Measurements from ENCODE around the gene CRIP2.

The CRIP2 gene

DNA sequence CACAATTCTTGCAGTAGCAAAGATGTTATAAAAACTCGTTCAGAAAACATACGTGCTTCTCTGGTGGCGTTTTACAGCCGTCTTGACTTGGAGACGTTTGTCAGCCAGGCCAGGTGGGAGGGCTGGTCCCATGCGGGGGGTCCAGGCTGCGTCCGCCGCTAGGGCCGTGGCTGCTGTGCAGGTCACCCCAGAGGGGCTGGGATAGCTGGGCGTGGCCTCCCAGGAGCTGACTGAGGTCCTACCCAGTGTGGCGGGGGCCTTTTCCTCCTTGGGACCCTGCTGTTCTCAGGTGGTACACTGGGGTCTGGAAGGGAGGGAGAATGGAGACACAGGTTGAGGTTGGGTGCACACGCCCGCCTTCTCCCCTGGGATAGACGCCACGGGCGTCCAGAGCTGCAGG is 29.8 kb upstream of the CRIP2 start:
- no peak for DNase-seq (ENCODE audit: low read depth)

DNA sequence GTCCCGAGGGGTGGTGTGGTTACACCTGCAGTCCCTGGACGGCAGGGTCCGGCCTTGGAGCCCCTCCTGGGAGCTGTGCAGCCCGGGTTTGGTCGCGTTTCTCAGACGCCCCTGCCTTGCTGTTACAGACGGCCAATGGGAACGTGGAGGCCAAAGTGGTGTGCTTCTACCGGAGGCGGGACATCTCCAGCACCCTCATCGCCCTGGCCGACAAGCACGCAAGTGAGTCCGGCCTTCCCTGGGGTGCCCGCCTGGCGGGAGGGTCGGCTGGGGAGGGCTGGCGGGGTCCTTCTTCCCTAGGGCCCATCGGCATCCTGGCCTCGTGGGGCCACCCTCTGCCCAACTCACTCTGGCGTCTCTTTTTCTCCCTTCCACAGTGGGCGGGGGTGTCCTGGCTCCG is 29.3 kb upstream of the CRIP2 start:
- no peak for DNase-seq (ENCODE audit: low read depth)

DNA sequence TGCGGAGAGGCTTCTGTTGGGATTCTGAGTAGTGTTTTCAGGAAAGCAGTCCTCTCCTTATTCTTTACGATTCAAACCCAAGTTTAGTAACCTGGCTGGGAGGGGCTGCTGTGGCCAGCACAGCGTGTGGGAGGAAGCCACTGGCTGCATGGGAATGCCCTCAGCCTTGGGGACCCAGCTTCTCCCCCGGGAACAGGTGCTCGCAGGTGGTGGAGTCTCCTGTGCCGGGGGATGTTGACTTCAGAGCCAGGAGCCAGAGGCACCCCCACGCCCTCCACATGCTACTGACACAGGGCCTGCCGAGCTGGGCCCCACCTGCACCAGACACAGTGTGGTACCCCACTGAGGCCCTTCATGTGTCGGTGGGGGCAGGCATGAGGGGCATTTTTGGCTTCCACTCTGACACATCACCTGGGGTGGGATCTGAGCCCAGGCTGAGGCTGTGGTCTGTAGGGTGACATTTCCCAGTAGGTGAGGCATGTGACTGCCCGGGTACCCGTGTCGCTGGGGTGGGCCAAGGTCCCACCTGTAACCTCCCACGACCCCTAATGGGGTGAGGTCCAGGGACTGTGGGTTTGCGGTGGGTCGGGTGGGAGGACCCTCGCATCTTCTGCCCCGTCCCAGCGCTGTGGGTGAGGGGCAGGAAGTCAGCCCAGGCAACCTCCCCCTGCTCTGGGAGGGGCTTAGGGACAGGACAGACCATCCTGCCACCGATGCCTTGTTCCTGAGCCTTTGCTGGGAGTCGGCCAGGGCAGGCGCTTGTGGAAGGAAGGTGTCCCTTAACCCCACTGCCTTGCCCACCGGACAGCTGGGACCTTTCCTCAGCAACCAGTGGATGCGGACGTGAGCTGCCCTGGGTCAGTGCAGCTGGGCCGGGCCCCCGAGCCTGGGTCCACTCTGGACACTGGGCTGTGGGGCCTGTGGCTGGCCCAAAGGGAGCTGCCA is 28.4 kb upstream of the CRIP2 start:
- DNase-seq (ENCODE audit: low read depth): no peak

GRCh38 chr14:105446971-105447370 is 27.6 kb upstream of the CRIP2 start:
- no peak for DNase-seq (ENCODE audit: low read depth)

GRCh38 chr14:105447651-105448640 is 26.7 kb upstream of the CRIP2 start:
- DNase-seq (ENCODE audit: low read depth): no peak

DNA sequence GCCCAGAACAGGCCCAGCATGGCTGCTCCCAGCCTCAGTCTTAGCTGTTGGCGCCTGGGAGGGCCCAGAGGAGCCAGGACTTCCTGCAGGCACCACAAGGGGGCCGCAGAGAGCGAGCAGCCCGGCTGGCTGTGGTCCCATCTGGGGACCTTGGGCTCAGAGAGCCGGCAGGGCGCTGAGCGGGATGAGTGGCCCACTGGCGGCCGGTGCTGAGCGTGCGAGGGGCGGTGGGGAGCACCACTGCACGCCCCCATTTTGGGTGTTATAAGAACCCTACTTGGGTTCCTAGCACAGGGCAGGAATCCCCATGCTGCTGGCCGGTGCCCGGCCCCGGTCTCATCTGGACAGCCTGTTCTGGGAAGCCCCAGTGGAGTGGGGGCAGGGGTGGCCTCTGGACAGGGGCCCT is 25.9 kb upstream of the CRIP2 start:
- DNase-seq (ENCODE audit: low read depth): peak; percentile 27

DNA sequence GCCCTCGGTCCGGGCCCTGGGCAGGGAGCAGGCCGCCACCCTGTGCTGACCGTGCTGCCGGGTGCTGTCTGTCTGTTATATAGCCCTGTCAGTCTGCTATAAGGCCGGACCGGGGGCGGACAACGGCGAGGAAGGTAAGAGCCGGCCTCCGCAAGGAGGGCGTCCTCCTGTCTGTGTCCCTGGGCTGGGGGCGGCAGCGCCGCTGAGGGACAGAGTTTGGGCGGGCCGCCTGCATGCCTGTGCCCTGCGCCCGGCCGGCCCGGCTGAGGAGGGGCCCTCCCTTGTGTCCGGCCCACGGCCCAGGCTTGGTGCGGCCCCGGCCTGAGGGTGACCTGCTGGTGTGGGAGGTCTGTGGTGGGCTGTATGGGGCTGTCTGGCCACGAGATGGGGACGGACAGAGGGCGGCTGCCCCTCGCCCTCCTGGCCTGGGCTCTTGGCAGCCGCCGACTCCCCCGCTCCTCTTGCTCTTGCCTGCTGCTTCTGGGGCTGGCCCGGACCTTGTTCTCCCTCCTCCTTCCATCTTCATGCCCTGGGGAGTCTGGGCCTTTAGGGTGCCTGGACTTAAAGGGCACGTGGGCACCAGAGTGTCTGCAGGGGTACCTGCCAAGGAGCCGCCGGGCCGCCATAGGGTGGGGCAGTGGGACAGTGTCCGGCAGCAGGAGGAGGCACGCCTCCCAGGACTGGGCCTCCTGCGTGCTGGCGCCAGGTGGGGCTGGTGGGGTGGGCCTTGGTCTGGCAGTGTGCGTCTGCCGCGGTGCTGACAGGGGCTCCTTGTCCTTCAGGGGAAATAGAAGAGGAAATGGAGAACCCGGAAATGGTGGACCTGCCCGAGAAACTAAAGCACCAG is 25.1 kb upstream of the CRIP2 start:
- DNase-seq (ENCODE audit: low read depth): no peak

- DNase-seq (ENCODE audit: low read depth): no peak
Observed at GRCh38 chr14:105450123-105450505, 24.5 kb upstream of the CRIP2 start.

DNA sequence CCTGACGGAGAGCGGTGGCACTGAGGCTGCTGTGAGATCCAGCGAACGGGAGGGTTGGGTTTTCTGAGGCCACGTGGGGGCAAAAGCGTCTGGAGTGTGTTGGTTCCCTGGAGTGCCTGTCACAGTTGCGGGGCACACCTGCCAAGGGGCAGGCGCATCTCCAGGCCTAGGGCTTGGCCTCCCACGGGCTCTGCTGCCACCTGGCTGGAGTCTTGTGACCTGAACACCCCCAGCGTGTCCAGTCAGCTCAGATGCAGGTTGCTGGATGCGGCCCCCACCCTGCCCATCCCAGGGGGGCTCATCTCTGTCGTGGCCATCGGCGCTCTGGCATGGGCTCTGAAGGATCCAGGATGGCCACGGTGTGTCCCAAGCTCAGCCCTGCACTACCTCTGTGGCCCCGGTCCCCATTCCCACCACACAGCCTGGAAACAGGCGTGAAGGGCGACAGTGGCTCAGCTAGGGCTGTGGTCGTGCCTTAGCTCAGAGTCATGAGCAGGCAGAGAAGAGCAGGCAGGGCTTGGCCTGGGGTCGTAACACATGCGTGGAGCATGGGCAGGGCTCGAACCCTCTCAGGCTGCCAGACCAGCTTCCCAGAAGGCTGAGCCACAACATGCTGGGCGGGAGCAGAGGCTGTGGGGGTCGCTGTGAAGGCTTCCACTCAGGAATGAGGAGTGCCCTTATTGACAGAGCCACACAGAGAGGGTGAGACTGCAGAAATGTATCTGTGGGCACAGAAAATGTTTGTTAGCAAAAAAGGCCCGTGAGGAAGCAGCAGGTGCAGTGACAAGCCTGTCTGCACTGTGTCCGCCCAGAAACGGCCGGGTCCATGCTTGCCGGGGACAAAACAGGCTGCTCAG is 23.5 kb upstream of the CRIP2 start:
- no peak for DNase-seq (ENCODE audit: low read depth)

- DNase-seq (ENCODE audit: low read depth): no peak
Observed at GRCh38 chr14:105452963-105453362, 21.7 kb upstream of the CRIP2 start.

DNA sequence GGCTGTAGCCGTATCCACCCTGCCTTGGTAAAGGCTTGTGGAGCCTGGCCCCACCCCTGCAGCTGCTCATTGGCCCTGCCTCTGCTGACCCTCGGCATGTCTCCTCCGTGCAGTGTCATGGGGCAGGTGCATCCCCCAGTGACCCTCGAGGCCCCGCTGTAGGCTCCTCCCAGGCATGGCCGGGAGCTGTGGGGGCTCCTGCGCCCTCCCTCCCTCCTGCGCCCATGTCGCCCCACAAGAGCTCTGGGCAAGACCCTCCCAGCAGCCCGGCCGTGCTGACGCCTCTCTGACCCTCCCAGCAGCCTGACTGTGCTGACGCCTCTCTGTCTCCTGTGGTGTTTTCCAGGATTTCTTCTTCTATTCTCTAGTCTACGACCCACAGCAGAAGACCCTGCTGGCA is 20.8 kb upstream of the CRIP2 start:
- no peak for DNase-seq (ENCODE audit: low read depth)

GRCh38 chr14:105455086-105455640 is 19.5 kb upstream of the CRIP2 start:
- no peak for DNase-seq (ENCODE audit: low read depth)

GRCh38 chr14:105455766-105456660 is 18.6 kb upstream of the CRIP2 start:
- DNase-seq (ENCODE audit: low read depth): no peak

- DNase-seq (ENCODE audit: low read depth): no peak
Observed at GRCh38 chr14:105456736-105457617, 17.6 kb upstream of the CRIP2 start.

DNA sequence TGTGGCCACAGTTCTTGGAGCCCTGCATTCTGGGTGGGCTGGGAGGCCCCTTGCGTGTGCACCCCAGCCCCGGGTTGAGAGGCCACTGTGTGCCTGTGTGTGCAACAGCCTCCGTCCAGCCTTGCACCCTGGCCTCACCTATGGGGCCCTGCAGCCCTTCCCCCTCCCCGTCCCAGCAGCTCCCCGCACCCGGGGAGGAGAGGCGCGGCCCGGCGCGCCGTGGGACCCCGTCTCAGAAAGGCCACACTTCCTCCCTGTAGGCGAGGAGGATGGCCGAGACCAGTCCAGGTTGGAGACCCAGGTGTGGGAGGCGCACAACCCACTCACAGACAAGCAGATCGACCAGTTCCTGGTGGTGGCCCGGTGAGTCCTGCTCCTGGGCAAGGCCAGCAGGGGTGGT is 16.6 kb upstream of the CRIP2 start:
- DNase-seq (ENCODE audit: low read depth): no peak

DNA sequence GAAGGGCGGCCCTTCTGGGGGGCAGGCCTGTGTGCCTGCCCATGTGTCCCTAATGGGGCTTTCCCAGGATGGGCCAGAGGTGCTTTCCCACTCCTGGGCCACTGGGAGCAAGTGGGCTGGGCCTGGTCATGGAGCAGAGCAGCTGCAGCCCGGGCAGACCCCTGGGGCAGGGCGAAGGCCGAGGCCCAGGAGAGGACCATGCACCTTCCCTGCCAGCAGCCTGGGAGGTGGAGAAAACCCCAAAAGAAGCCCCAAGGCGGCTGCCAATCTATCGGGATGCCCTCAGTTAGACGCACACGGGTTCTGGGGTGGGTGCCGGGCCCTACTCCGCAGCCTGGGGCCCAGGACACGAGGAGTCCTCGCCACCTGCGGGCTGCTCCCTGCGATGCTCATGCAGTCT is 16.1 kb upstream of the CRIP2 start:
- DNase-seq (ENCODE audit: low read depth): no peak

- no peak for DNase-seq (ENCODE audit: low read depth)
Observed at GRCh38 chr14:105460116-105460515, 14.5 kb upstream of the CRIP2 start.

- no peak for DNase-seq (ENCODE audit: low read depth)
Observed at GRCh38 chr14:105460616-105461015, 14.0 kb upstream of the CRIP2 start.

DNA sequence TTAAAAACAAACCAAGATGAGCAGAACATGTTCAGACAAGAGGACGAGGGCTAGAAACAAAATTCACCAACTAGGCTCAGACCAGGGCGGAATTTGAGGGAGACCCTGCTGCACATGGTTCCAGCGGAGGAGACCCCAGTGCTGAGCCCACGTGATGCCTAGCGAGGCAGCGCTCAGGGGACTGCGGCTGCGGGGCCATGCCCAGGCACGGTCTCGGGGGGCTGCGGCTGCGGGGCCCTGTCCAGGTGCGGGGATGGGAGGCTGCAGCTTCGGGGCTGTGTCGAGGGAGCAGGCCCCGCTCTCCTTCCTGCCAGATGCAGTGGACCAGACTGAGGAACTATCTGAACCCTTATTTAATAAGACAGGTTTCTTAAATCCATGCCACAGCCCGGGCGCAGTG is 12.7 kb upstream of the CRIP2 start:
- no peak for DNase-seq (ENCODE audit: low read depth)

Data from amniotic epithelial cell (primary cell).